Kidney epithelial cell (primary cell): ENCODE data around the gene ISYNA1. TPM values are rescaled to one million over a fixed set of nuclear protein-coding genes. Genes with fewer than 3 reads are reported as not detected.

Experiments used
- DNase-seq: peaks from one replicate; pipeline ENCODE4 v3.0.0-alpha.2; 2010; ENCODE audit warnings: low read depth
- H3K27me3 ChIP-seq: 2 replicates; pipeline ENCODE4 v1.6.0; 2011; ENCODE audit warnings: low read length; ENCODE audit not compliant: control insufficient read depth, insufficient read depth
- H3K36me3 ChIP-seq: 2 replicates; pipeline ENCODE4 v1.5.1; 2011; ENCODE audit warnings: low read length; ENCODE audit not compliant: control insufficient read depth, insufficient read depth
- H3K4me3 ChIP-seq: 2 replicates; pipeline ENCODE4 v1.5.1; 2011; ENCODE audit warnings: low read depth, mild to moderate bottlenecking, control low read depth, low read length
- CTCF ChIP-seq: IDR thresholded peaks from 2 replicates; pipeline ENCODE4 v1.5.1; 2011; ENCODE audit warnings: mild to moderate bottlenecking, moderate library complexity, low read length, control low read depth, inconsistent platforms; ENCODE audit not compliant: insufficient read depth, poor library complexity, severe bottlenecking
- total RNA-seq: library from RNA; depleted of rRNA; stranded (reverse); fragments of >200 nt; gene quantifications from 2 replicates; pipeline ENCODE4 v1.2.3, GENCODE V29; 2015

Gene ISYNA1
- total RNA-seq, 1 donor from 2014 or later = 53.9 TPM

- no peak for DNase-seq
- no peak for TF ChIP-seq CTCF
- H3K36me3 ChIP-seq = peaks cover 1% of the 10 kb centered on the region
- H3K4me3 ChIP-seq = peak overlapping the region; percentile 39
- no peaks in the 10 kb centered on the region for H3K27me3 ChIP-seq
Observed at GRCh38 chr19:18433015-18433691, 4.8 kb downstream of the ISYNA1 start.

DNA sequence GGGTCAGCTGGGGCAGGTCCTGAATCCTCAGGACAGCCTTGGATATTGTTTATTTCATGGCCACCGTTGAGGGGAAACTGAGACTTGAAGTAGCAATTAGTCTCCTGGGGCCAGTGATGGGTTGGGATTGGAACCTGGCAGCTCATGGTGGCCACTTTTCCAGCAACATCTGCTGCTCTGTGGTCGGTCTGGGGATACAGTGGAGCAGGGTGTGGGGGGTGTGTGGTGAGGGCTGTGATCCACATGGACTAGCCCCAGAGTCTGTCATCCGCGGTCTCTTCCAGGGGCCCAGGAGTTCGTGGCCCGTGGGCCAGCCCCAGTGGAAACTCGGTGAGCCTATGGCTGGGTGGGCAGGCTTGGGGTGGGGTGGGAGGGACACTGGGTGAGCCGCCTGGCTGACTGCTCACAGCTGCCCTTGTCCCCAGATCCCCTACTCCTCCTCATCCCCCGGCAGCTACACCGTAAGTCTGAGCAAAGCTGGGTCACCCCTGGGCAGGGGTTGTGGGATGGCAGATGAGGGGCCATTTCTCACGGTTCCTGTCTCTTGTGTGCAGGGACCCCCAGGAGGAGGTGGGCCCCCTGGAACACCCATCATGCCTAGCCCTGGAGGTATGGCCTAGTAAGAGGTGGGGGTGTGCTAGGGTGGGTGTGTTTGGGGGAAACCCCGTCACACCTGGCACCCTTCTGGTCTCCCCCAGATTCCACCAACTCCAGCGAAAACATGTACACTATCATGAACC lies 5.5 kb downstream of the ISYNA1 start:
- Histone ChIP-seq H3K27me3 (no peaks in the 10 kb centered on the region), H3K36me3 (peaks cover 3% of the 10 kb centered on the region), H3K4me3 (peak overlapping the region; percentile 39)
- no peak for TF ChIP-seq CTCF
- DNase-seq = no peak

DNA sequence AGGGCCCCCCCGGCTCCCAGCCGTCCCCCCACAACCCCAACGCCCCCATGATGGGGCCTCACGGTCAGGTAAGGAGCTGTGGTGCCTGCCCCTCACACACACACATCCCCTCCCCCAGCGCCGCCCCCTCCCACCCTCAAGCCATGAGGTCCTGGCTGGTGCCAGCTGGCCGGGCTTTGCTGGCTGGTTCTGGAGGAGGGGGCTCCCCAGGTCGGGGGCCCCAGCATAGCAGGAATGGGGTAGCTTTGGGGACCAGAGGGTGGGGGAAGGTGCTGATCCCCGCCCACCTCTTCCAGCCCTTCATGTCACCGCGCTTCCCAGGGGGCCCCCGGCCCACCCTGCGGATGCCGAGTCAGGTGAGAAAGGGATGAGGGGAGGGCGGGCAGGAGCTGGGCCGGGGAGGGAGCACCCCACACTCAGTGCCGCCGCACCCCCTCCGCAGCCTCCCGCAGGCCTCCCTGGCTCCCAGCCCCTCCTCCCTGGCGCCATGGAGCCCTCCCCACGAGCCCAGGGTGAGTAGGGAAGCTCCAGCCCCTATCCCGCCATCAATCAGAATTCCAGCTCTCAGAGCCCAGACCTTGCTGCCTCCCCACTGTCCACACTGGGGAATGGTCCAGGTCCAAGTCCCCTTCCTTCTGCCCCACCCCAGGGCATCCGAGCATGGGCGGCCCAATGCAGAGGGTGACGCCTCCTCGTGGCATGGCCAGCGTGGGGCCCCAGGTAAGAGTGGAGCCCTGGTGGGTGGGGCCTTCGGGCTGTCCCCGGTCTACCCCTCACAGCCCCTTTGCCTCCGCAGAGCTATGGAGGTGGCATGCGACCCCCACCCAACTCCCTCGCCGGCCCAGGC lies 6.4 kb downstream of the ISYNA1 start:
- no peak for TF ChIP-seq CTCF
- no peak for DNase-seq

GRCh38 chr19:18430417-18431144 lies 7.4 kb downstream of the ISYNA1 start:
- Histone ChIP-seq H3K4me3 (no peak overlapping the region), H3K27me3 (no peaks in the 10 kb centered on the region), H3K36me3 (peaks cover 3% of the 10 kb centered on the region)
- no peak for DNase-seq
- TF ChIP-seq CTCF = no peak

More for the DNA sequence above, 6.4 kb downstream of the ISYNA1 start:
- no peak overlapping the region for H3K4me3 ChIP-seq
- no peaks in the 10 kb centered on the region for H3K27me3 ChIP-seq
- H3K36me3 ChIP-seq = peaks cover 3% of the 10 kb centered on the region

GRCh38 chr19:18429717-18430416 lies 8.1 kb downstream of the ISYNA1 start:
- DNase-seq = no peak

More at GRCh38 chr19:18429717-18430416, 8.1 kb downstream of the ISYNA1 start:
- no peak for TF ChIP-seq CTCF
- Histone ChIP-seq H3K4me3 (no peak overlapping the region), H3K36me3 (peaks cover 2% of the 10 kb centered on the region), H3K27me3 (no peaks in the 10 kb centered on the region)
